IMR-90 (cell line): Measurements from ENCODE around the gene PPP1R3D.

Source experiments
- BHLHE40 ChIP-seq: fragments of 150-350 bp; IDR thresholded peaks from 2 replicates; pipeline ENCODE4 v1.6.1; 2016; ENCODE audit warnings: mild to moderate bottlenecking, low read depth, low read length
- FOS ChIP-seq: fragments of 150-350 bp; IDR thresholded peaks from 2 replicates; pipeline ENCODE4 v1.6.1; 2016; ENCODE audit warnings: low read depth, low read length
- MXI1 ChIP-seq: IDR thresholded peaks from 2 replicates; pipeline ENCODE4 v1.6.1; 2012; ENCODE audit warnings: low read depth, mild to moderate bottlenecking, low read length, moderate library complexity, borderline replicate concordance
- POLR2A ChIP-seq: IDR thresholded peaks from 2 replicates; pipeline ENCODE4 v1.6.1; 2012; ENCODE audit warnings: mild to moderate bottlenecking, low read depth, low read length
- RAD21 ChIP-seq: IDR thresholded peaks from 2 replicates; pipeline ENCODE4 v1.6.1; 2012; ENCODE audit warnings: low read length, improper control_type of control experiment
- RCOR1 ChIP-seq: IDR thresholded peaks from 2 replicates; pipeline ENCODE4 v1.6.1; 2012; ENCODE audit warnings: mild to moderate bottlenecking, low read length, improper control_type of control experiment; ENCODE audit not compliant: insufficient replicate concordance
- RFX5 ChIP-seq: IDR thresholded peaks from 2 replicates; pipeline ENCODE4 v1.8.0; 2012; ENCODE audit warnings: low read depth, mild to moderate bottlenecking, low read length, moderate library complexity
- USF2 ChIP-seq: fragments of 150-350 bp; IDR thresholded peaks from 2 replicates; pipeline ENCODE4 v1.6.1; 2017; ENCODE audit warnings: mild to moderate bottlenecking, antibody characterized with exemption, low read length, low read depth
- TF ChIP-seq, protein P1 (sequence below): fragments of 150-350 bp; IDR thresholded peaks from 2 replicates; pipeline ENCODE4 v1.6.1; 2016; ENCODE audit warnings: low read depth, mild to moderate bottlenecking, low read length, moderate library complexity, borderline replicate concordance
- TF ChIP-seq, protein P2 (sequence below): conservative IDR thresholded peaks from 2 replicates; pipeline ENCODE4 v1.5.1; 2012; ENCODE audit warnings: mild to moderate bottlenecking, low read depth, low read length, improper control_type of control experiment

DNA sequence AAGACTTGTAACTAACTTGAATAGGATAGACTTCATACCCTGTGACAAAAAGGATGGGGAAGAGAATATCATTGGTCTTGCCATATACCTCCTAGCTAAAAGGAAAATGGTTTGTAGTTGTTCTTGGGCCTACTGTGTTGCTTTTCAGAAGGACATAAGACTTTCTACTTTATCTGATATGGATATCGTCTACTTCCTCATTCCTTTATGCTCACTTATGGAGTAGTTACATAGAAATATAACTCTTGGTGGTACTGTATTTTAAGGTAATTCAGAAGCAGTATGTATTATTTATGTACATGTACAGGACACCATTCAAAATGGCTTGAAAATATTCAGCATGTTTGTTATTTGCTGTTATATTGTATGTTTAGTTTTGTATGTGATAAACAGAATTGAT is 8.1 kb upstream of the PPP1R3D start:
- no peak for TF ChIP-seq RAD21
- TF ChIP-seq, protein P1, sequence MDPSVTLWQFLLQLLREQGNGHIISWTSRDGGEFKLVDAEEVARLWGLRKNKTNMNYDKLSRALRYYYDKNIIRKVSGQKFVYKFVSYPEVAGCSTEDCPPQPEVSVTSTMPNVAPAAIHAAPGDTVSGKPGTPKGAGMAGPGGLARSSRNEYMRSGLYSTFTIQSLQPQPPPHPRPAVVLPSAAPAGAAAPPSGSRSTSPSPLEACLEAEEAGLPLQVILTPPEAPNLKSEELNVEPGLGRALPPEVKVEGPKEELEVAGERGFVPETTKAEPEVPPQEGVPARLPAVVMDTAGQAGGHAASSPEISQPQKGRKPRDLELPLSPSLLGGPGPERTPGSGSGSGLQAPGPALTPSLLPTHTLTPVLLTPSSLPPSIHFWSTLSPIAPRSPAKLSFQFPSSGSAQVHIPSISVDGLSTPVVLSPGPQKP = no peak
- no peak for TF ChIP-seq RFX5
- TF ChIP-seq BHLHE40 = no peak
- TF ChIP-seq RCOR1 = no peak
- TF ChIP-seq MXI1 = no peak
- TF ChIP-seq, protein P2, sequence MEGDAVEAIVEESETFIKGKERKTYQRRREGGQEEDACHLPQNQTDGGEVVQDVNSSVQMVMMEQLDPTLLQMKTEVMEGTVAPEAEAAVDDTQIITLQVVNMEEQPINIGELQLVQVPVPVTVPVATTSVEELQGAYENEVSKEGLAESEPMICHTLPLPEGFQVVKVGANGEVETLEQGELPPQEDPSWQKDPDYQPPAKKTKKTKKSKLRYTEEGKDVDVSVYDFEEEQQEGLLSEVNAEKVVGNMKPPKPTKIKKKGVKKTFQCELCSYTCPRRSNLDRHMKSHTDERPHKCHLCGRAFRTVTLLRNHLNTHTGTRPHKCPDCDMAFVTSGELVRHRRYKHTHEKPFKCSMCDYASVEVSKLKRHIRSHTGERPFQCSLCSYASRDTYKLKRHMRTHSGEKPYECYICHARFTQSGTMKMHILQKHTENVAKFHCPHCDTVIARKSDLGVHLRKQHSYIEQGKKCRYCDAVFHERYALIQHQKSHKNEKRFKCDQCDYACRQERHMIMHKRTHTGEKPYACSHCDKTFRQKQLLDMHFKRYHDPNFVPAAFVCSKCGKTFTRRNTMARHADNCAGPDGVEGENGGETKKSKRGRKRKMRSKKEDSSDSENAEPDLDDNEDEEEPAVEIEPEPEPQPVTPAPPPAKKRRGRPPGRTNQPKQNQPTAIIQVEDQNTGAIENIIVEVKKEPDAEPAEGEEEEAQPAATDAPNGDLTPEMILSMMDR = no peak
- TF ChIP-seq POLR2A = no peak
- no peak for TF ChIP-seq FOS
- no peak for TF ChIP-seq USF2
